GM12878 (cell line): ENCODE data around the gene SLC35A5. TPM values are rescaled to one million over a fixed set of nuclear protein-coding genes. Genes with fewer than 3 reads are reported as not detected.

ENCODE experiments used
- CBX5 ChIP-seq: sonication (generic); IDR thresholded peaks from 2 replicates; pipeline ENCODE4 v1.6.1; 2016; ENCODE audit warnings: low read depth, moderate library complexity, mild to moderate bottlenecking, inconsistent platforms
- CEBPB ChIP-seq, 2 experiments: fragments of 150-350 bp in 1 of 2; IDR thresholded peaks; 2 replicates each; pipeline ENCODE4 v1.6.1; 2012 to 2014; ENCODE audit warnings: low read depth in 2 of 2, low read length in 2 of 2, borderline replicate concordance in 1 of 2, inconsistent platforms in 1 of 2
- CUX1 ChIP-seq: IDR thresholded peaks from 2 replicates; pipeline ENCODE4 v1.6.1; 2012; ENCODE audit warnings: improper control_type of control experiment, low read depth, low read length; ENCODE audit not compliant: insufficient replicate concordance
- EED ChIP-seq: sonication (generic); IDR thresholded peaks from 2 replicates; pipeline ENCODE4 v1.6.1; 2016; ENCODE audit warnings: antibody characterized with exemption, low read depth
- EP300 ChIP-seq, 2 experiments: fragments of 150-350 bp in 1 of 2; IDR thresholded peaks; 2 replicates each; pipeline ENCODE4 v1.6.1; 2011 to 2012; ENCODE audit warnings: low read depth in 2 of 2, low read length in 2 of 2, borderline replicate concordance in 1 of 2, improper control_type of control experiment in 1 of 2, inconsistent platforms in 1 of 2; ENCODE audit not compliant: control insufficient read depth in 1 of 2
- ETV6 ChIP-seq, 2 experiments: fragments of 450-650 bp in 1 of 2; IDR thresholded peaks in 1 of 2; conservative IDR thresholded peaks in 1 of 2; 2 replicates each; pipeline ENCODE4 v1.6.1; 2014; ENCODE audit warnings: antibody characterized with exemption in 1 of 2, borderline replicate concordance in 1 of 2, low read depth in 1 of 2, mild to moderate bottlenecking in 1 of 2, moderate library complexity in 1 of 2
- FOXK2 ChIP-seq: fragments of 450-650 bp; IDR thresholded peaks from 2 replicates; pipeline ENCODE4 v1.6.1; 2017; ENCODE audit warnings: mild to moderate bottlenecking, moderate library complexity
- GATAD2B ChIP-seq: fragments of 450-650 bp; conservative IDR thresholded peaks from 2 replicates; pipeline ENCODE4 v1.6.1; 2017; ENCODE audit warnings: low read depth, mild to moderate bottlenecking, moderate library complexity
- HDAC2 ChIP-seq: fragments of 200-600 bp; sonication (generic); IDR thresholded peaks from 2 replicates; pipeline ENCODE4 v1.6.1; 2017
- HDAC6 ChIP-seq: fragments of 200-600 bp; sonication (generic); IDR thresholded peaks from one replicate; pipeline ENCODE4 v1.8.0; 2017; ENCODE audit warnings: antibody characterized with exemption; ENCODE audit not compliant: unreplicated experiment
- NR2F1 ChIP-seq: fragments of 450-650 bp; conservative IDR thresholded peaks from 2 replicates; pipeline ENCODE4 v1.6.1; 2017; ENCODE audit warnings: mild to moderate bottlenecking
- PAX5 ChIP-seq: IDR thresholded peaks from 2 replicates; pipeline ENCODE4 v1.6.1; 2011; ENCODE audit warnings: low read depth, low read length, borderline replicate concordance
- SMAD1 ChIP-seq: fragments of 450-650 bp; IDR thresholded peaks from 2 replicates; pipeline ENCODE4 v1.6.1; 2018; ENCODE audit warnings: mild to moderate bottlenecking, low read depth; ENCODE audit not compliant: partially characterized antibody
- SREBF1 ChIP-seq: IDR thresholded peaks from 2 replicates; pipeline ENCODE4 v1.6.1; 2012; ENCODE audit warnings: mild to moderate bottlenecking, low read length
- SUPT20H ChIP-seq: IDR thresholded peaks from 2 replicates; pipeline ENCODE4 v1.6.1; 2011; ENCODE audit warnings: low read depth, mild to moderate bottlenecking, low read length, moderate library complexity, borderline replicate concordance; ENCODE audit not compliant: control insufficient read depth
- polyA plus RNA-seq, 11 experiments: library from polyadenylated mRNA; depleted of rRNA in 4 of 11; unstranded in 6 of 11; stranded (reverse) in 5 of 11; fragments of >200 nt; fragmentation: Nextera tagmentation in 4 of 11; fragmentation: Illumina TruSeq in 1 of 11; extraction: Ambion mirVana in 4 of 11; extraction: Trizol in 1 of 11; gene quantifications; 1 replicate in 1 of 11; 2 replicates in 10 of 11; pipeline versions ENCODE4 v1.2.1 to v1.2.3, GENCODE V29; 2011 to 2016; ENCODE audit warnings: inconsistent platforms in 2 of 11, missing spikeins in 2 of 11, low read depth in 1 of 11
- total RNA-seq, 4 experiments: library from RNA; depleted of rRNA in 3 of 4; stranded (reverse); fragments of >200 nt in 3 of 4; fragmentation: Illumina TruSeq in 1 of 4; extraction: Trizol in 1 of 4; gene quantifications; 2 replicates each; pipeline versions ENCODE4 v1.2.1 to v1.2.3, GENCODE V29; 2013 to 2021
- TF ChIP-seq, protein P1 (sequence below): fragments of 150-350 bp; IDR thresholded peaks from 2 replicates; pipeline ENCODE4 v1.6.1; 2016; ENCODE audit warnings: low read depth, low read length
- TF ChIP-seq, protein P2 (sequence below): fragments of 450-650 bp; IDR thresholded peaks from 2 replicates; pipeline ENCODE4 v1.6.1; 2018; ENCODE audit warnings: borderline replicate concordance, mild to moderate bottlenecking; ENCODE audit not compliant: partially characterized antibody

The SLC35A5 gene
- total and polyA plus RNA-seq, 10 of the 15 experiments (the other 5 are each of a cell fraction or from before 2014, with no cell fraction given) = 10.9 to 38.1 (median 16.0) TPM

- TF ChIP-seq GATAD2B (0 out of 2 replicates have a peak, but pooled peaks have one; percentile 2), SREBF1 (no peak), NR2F1 (no peak; the same call in 1 of the 2 replicates), SUPT20H (no peak), HDAC6 (no peak), HDAC2 (no peak), EED (no peak), CBX5 (no peak), CUX1 (no peak), ETV6 (conservative IDR thresholded peaks at IDR 0.05 in 1 of 2, IDR thresholded peaks at IDR 0.05 in 1 of 2; ENCODE audit: borderline replicate concordance in 1 of 2, low read depth in 1 of 2) (no peak), FOXK2 (no peak), EP300 (IDR thresholded peaks at IDR 0.05; ENCODE audit: borderline replicate concordance in 1 of 2, control insufficient read depth in 1 of 2, low read depth in 2 of 2, low read length in 2 of 2) (no peak), SMAD1 (no peak), CEBPB (IDR thresholded peaks at IDR 0.05; ENCODE audit: borderline replicate concordance in 1 of 2, low read depth in 2 of 2, low read length in 2 of 2) (no peak), PAX5 (no peak)
- TF ChIP-seq, protein P1, sequence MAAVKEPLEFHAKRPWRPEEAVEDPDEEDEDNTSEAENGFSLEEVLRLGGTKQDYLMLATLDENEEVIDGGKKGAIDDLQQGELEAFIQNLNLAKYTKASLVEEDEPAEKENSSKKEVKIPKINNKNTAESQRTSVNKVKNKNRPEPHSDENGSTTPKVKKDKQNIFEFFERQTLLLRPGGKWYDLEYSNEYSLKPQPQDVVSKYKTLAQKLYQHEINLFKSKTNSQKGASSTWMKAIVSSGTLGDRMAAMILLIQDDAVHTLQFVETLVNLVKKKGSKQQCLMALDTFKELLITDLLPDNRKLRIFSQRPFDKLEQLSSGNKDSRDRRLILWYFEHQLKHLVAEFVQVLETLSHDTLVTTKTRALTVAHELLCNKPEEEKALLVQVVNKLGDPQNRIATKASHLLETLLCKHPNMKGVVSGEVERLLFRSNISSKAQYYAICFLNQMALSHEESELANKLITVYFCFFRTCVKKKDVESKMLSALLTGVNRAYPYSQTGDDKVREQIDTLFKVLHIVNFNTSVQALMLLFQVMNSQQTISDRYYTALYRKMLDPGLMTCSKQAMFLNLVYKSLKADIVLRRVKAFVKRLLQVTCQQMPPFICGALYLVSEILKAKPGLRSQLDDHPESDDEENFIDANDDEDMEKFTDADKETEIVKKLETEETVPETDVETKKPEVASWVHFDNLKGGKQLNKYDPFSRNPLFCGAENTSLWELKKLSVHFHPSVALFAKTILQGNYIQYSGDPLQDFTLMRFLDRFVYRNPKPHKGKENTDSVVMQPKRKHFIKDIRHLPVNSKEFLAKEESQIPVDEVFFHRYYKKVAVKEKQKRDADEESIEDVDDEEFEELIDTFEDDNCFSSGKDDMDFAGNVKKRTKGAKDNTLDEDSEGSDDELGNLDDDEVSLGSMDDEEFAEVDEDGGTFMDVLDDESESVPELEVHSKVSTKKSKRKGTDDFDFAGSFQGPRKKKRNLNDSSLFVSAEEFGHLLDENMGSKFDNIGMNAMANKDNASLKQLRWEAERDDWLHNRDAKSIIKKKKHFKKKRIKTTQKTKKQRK = no peak
- TF ChIP-seq, protein P2, sequence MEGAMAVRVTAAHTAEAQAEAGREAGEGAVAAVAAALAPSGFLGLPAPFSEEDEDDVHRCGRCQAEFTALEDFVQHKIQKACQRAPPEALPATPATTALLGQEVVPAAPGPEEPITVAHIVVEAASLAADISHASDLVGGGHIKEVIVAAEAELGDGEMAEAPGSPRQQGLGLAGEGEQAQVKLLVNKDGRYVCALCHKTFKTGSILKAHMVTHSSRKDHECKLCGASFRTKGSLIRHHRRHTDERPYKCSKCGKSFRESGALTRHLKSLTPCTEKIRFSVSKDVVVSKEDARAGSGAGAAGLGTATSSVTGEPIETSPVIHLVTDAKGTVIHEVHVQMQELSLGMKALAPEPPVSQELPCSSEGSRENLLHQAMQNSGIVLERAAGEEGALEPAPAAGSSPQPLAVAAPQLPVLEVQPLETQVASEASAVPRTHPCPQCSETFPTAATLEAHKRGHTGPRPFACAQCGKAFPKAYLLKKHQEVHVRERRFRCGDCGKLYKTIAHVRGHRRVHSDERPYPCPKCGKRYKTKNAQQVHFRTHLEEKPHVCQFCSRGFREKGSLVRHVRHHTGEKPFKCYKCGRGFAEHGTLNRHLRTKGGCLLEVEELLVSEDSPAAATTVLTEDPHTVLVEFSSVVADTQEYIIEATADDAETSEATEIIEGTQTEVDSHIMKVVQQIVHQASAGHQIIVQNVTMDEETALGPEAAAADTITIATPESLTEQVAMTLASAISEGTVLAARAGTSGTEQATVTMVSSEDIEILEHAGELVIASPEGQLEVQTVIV = no peak
These were observed 943 bp upstream of the SLC35A5 start (continued) for GRCh38 chr3:112560721-112561483.
